Astrocyte (in vitro differentiated cells and primary cell): ENCODE data around the gene MKRN2. TPM values are rescaled to one million over a fixed set of nuclear protein-coding genes. Genes with fewer than 3 reads are reported as not detected.

ENCODE experiments used
- DNase-seq: peaks from one replicate; pipeline ENCODE4 v3.0.0-alpha.2; 2010; ENCODE audit warnings: low read depth
- FAIRE-seq: peaks from 2 replicates; lab custom pipeline; 2011; peaks lifted over from hg19 to GRCh38; lab: Jason Lieb, UNC
- H2AFZ ChIP-seq: 2 replicates; pipeline ENCODE4 v1.6.0; 2012; ENCODE audit warnings: low read depth, low read length, inconsistent platforms
- H3K27ac ChIP-seq: 2 replicates; pipeline ENCODE4 v1.5.1; 2011; ENCODE audit warnings: low read depth, low read length, inconsistent platforms
- H3K27me3 ChIP-seq: 2 replicates; pipeline ENCODE4 v1.6.0; 2011; ENCODE audit warnings: low read length, inconsistent platforms; ENCODE audit not compliant: insufficient read depth
- H3K36me3 ChIP-seq: 2 replicates; pipeline ENCODE4 v1.5.1; 2011; ENCODE audit warnings: low read length, inconsistent platforms; ENCODE audit not compliant: insufficient read depth
- H3K4me1 ChIP-seq: 2 replicates; pipeline ENCODE4 v1.5.1; 2011; ENCODE audit warnings: low read length, inconsistent platforms; ENCODE audit not compliant: insufficient read depth
- H3K4me2 ChIP-seq: 2 replicates; pipeline ENCODE4 v1.6.0; 2012; ENCODE audit warnings: low read length, inconsistent platforms
- H3K4me3 ChIP-seq: 2 replicates; pipeline ENCODE4 v1.5.1; 2011; ENCODE audit warnings: low read depth, mild to moderate bottlenecking, low read length, inconsistent platforms; ENCODE audit not compliant: insufficient read depth
- H3K79me2 ChIP-seq: 2 replicates; pipeline ENCODE4 v1.6.0; 2012; ENCODE audit warnings: mild to moderate bottlenecking, low read length, inconsistent platforms; ENCODE audit not compliant: insufficient read depth
- H3K9ac ChIP-seq: 2 replicates; pipeline ENCODE4 v1.6.0; 2012; ENCODE audit warnings: mild to moderate bottlenecking, low read length, inconsistent platforms
- H3K9me3 ChIP-seq: 2 replicates; pipeline ENCODE4 v1.5.1; 2012; ENCODE audit warnings: low read depth, mild to moderate bottlenecking, low read length, inconsistent platforms; ENCODE audit not compliant: insufficient read depth
- H4K20me1 ChIP-seq: 2 replicates; pipeline ENCODE4 v1.6.0; 2012; ENCODE audit warnings: low read length, inconsistent platforms; ENCODE audit not compliant: insufficient read depth
- H3K27ac Mint-ChIP-seq: one replicate; pipeline ENCODE4 v1.8.0; 2021; ENCODE audit warnings: mild to moderate bottlenecking, mixed read lengths; ENCODE audit not compliant: unreplicated experiment
- H3K27me3 Mint-ChIP-seq: one replicate; pipeline ENCODE4 v1.8.0; 2021; ENCODE audit warnings: low read depth, mixed read lengths; ENCODE audit not compliant: unreplicated experiment
- H3K36me3 Mint-ChIP-seq: one replicate; pipeline ENCODE4 v1.8.0; 2021; ENCODE audit warnings: low read depth, mixed read lengths; ENCODE audit not compliant: unreplicated experiment
- H3K4me1 Mint-ChIP-seq: one replicate; pipeline ENCODE4 v1.8.0; 2021; ENCODE audit warnings: low read depth, mixed read lengths; ENCODE audit not compliant: unreplicated experiment
- H3K4me3 Mint-ChIP-seq: one replicate; pipeline ENCODE4 v1.8.0; 2021; ENCODE audit warnings: mild to moderate bottlenecking, moderate library complexity, mixed read lengths; ENCODE audit not compliant: unreplicated experiment
- H3K9me3 Mint-ChIP-seq: one replicate; pipeline ENCODE4 v1.8.0; 2021; ENCODE audit warnings: mild to moderate bottlenecking, mixed read lengths; ENCODE audit not compliant: unreplicated experiment
- CTCF ChIP-seq: IDR thresholded peaks from 2 replicates; pipeline ENCODE4 v1.5.1; 2011; ENCODE audit warnings: low read depth, mild to moderate bottlenecking, inconsistent platforms, low read length, moderate library complexity; ENCODE audit not compliant: insufficient read depth
- EZH2 ChIP-seq: IDR thresholded peaks from 2 replicates; pipeline ENCODE4 v1.6.1; 2012; ENCODE audit warnings: mild to moderate bottlenecking, low read length, inconsistent platforms; ENCODE audit not compliant: insufficient read depth
- total RNA-seq: library from RNA; stranded (reverse); gene quantifications from 2 replicates; pipeline ENCODE4 v1.2.1, GENCODE V29; 2021

The MKRN2 gene
- total RNA-seq, 1 donor from 2014 or later: 36.7 TPM

DNA sequence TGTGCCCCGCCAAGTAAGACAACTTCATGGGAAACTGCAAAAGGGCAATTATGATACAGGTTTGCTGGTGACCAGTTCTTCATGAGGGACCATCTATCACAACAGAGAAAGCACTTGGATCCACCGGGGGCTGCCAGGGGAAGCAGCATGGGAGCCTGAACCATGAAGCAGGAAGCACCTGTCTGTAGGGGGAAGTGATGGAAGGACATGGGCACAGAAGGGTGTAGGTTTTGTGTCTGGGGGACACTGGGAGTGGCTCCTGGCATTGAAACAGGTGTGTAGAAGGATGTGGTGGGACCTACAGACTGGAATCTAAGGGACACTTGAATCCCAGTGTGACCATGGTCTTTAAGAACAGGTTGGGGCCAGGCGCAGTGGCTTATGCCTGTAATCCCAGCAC, 22.6 kb downstream of the MKRN2 start:
- Histone ChIP-seq H3K4me1 (peaks cover 5% of the 10 kb centered on the region), H3K79me2 (peaks cover 21% of the 10 kb centered on the region), H4K20me1 (peaks cover 79% of the 10 kb centered on the region), H3K9me3 (no peaks in the 10 kb centered on the region), H2AFZ (no peak overlapping the region), H3K27ac (no peak overlapping the region), H3K36me3 (peaks cover 55% of the 10 kb centered on the region), H3K4me2 (peak overlapping the region; percentile 5), H3K27me3 (no peaks in the 10 kb centered on the region), H3K9ac (no peak overlapping the region), H3K4me3 (no peak overlapping the region)
- peak overlapping the region; percentile 27 for H3K4me3 Mint-ChIP-seq
- no peaks in the 10 kb centered on the region for H3K9me3 Mint-ChIP-seq
- peak overlapping the region; percentile 38 for H3K27ac Mint-ChIP-seq
- peaks cover 22% of the 10 kb centered on the region for H3K36me3 Mint-ChIP-seq
- peaks cover 10% of the 10 kb centered on the region for H3K4me1 Mint-ChIP-seq
- H3K27me3 Mint-ChIP-seq: no peaks in the 10 kb centered on the region
- no peak for FAIRE-seq
- TF ChIP-seq CTCF (no peak), EZH2 (no peak)
- no peak for DNase-seq

GRCh38 chr3:12579905-12580304, 23.0 kb downstream of the MKRN2 start:
- H3K9ac ChIP-seq: no peak overlapping the region
- H3K27ac ChIP-seq: no peak overlapping the region
- peaks cover 17% of the 10 kb centered on the region for H3K79me2 ChIP-seq
- FAIRE-seq (no peak), DNase-seq (peak; percentile 46)
- Mint-ChIP-seq H3K4me1 (peaks cover 10% of the 10 kb centered on the region), H3K4me3 (peak overlapping the region; percentile 27), H3K27ac (no peak overlapping the region), H3K36me3 (peaks cover 26% of the 10 kb centered on the region), H3K9me3 (no peaks in the 10 kb centered on the region), H3K27me3 (no peaks in the 10 kb centered on the region)
- peaks cover 5% of the 10 kb centered on the region for H3K4me1 ChIP-seq
- H4K20me1 ChIP-seq: peaks cover 79% of the 10 kb centered on the region
- H3K9me3 ChIP-seq: no peaks in the 10 kb centered on the region
- H3K4me2 ChIP-seq: peak overlapping the region; percentile 5
- H3K36me3 ChIP-seq: peaks cover 56% of the 10 kb centered on the region
- H3K4me3 ChIP-seq: no peak overlapping the region
- no peak overlapping the region for H2AFZ ChIP-seq
- TF ChIP-seq CTCF: no peak
- TF ChIP-seq EZH2: no peak
- H3K27me3 ChIP-seq: no peaks in the 10 kb centered on the region

DNA sequence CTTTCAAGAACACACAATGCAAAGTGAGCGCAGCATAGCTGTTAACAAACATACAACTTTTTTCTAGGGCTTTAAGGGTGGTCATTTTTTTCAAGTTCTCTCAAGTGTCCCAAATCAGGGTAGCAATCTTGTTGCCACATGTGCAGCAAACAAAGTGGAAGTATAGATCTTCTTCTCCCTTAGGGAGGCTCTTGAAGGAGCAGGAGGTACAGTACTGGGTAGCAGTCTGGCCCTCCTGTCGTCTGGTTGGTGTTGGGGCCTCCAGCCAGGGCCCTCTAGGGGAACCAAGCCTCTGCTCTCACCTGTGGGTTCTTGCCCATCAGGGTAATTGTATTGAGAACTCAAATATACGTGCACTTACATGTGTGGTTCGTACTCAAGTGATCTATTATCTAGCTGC, 25.8 kb downstream of the MKRN2 start:
- Mint-ChIP-seq H3K27me3 (no peaks in the 10 kb centered on the region), H3K27ac (peak overlapping the region; percentile 58), H3K4me3 (no peak overlapping the region), H3K4me1 (peaks cover 10% of the 10 kb centered on the region), H3K9me3 (no peaks in the 10 kb centered on the region), H3K36me3 (peaks cover 13% of the 10 kb centered on the region)
- Histone ChIP-seq H3K9me3 (no peaks in the 10 kb centered on the region), H3K27me3 (no peaks in the 10 kb centered on the region), H3K36me3 (peaks cover 64% of the 10 kb centered on the region), H3K4me1 (peaks cover 3% of the 10 kb centered on the region), H2AFZ (no peak overlapping the region), H3K4me2 (no peak overlapping the region), H3K4me3 (no peak overlapping the region), H3K27ac (no peak overlapping the region), H3K9ac (no peak overlapping the region), H4K20me1 (peaks cover 78% of the 10 kb centered on the region), H3K79me2 (peaks cover 13% of the 10 kb centered on the region)
- FAIRE-seq: no peak
- DNase-seq: no peak
- TF ChIP-seq EZH2 (no peak), CTCF (no peak)
